ENCODE results near the gene TAF7. TPM values are rescaled to one million over a fixed set of nuclear protein-coding genes. Genes with fewer than 3 reads are reported as not detected.

The TAF7 gene
- total and polyA plus RNA-seq, 9 of the 15 experiments (the other 6 are each of a cell fraction or from before 2014, with no cell fraction given): 51.6 to 116 (median 73.3) TPM

- TF ChIP-seq, protein P1, sequence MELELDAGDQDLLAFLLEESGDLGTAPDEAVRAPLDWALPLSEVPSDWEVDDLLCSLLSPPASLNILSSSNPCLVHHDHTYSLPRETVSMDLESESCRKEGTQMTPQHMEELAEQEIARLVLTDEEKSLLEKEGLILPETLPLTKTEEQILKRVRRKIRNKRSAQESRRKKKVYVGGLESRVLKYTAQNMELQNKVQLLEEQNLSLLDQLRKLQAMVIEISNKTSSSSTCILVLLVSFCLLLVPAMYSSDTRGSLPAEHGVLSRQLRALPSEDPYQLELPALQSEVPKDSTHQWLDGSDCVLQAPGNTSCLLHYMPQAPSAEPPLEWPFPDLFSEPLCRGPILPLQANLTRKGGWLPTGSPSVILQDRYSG (tag; conservative IDR thresholded peaks at IDR 0.05; ENCODE audit: low read depth): no peak
- TF ChIP-seq ATF6 (CRISPR knock-in tag; IDR thresholded peaks at IDR 0.05) (peak; percentile 91), ARID3B (CRISPR knock-in tag; IDR thresholded peaks at IDR 0.05; ENCODE audit: borderline replicate concordance) (no peak), CBX5 (IDR thresholded peaks at IDR 0.05; ENCODE audit: borderline replicate concordance, low read depth) (no peak; the same call in 1 of the 2 replicates), SNIP1 (IDR thresholded peaks at IDR 0.05; ENCODE audit: low read depth) (no peak), MNT (conservative IDR thresholded peaks at IDR 0.05) (peak in 1 of 2 experiments; percentile 35; a peak in 1 of 4 replicates), HEY1 (CRISPR knock-in tag; IDR thresholded peaks at IDR 0.05; ENCODE audit: borderline replicate concordance) (0 out of 2 replicates have a peak, but pooled peaks have one; percentile 38), ZNF431 (CRISPR knock-in tag; IDR thresholded peaks at IDR 0.05) (no peak), ZNF764 (CRISPR knock-in tag; IDR thresholded peaks at IDR 0.05; ENCODE audit: low read depth) (0 out of 2 replicates have a peak, but pooled peaks have one; percentile 20), ZFP1 (CRISPR knock-in tag; IDR thresholded peaks at IDR 0.05) (no peak), IFI16 (CRISPR knock-in tag; IDR thresholded peaks at IDR 0.05) (no peak), SOX6 (IDR thresholded peaks at IDR 0.05) (peak; percentile 93), ELF4 (CRISPR knock-in tag; IDR thresholded peaks at IDR 0.05) (no peak), ZHX1 (conservative IDR thresholded peaks at IDR 0.05; ENCODE audit: low read length) (0 out of 2 replicates have a peak, but pooled peaks have one; percentile 19)
- TF ChIP-seq, protein P2, sequence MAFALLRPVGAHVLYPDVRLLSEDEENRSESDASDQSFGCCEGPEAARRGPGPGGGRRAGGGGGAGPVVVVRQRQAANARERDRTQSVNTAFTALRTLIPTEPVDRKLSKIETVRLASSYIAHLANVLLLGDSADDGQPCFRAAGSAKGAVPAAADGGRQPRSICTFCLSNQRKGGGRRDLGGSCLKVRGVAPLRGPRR (CRISPR knock-in tag; IDR thresholded peaks at IDR 0.05): no peak
These were observed at the start of gene TAF7 (continued) for GRCh38 chr5:141320225-141321169.
